ENCODE measurements around the gene PHKG2.

PHKG2 gene

DNA sequence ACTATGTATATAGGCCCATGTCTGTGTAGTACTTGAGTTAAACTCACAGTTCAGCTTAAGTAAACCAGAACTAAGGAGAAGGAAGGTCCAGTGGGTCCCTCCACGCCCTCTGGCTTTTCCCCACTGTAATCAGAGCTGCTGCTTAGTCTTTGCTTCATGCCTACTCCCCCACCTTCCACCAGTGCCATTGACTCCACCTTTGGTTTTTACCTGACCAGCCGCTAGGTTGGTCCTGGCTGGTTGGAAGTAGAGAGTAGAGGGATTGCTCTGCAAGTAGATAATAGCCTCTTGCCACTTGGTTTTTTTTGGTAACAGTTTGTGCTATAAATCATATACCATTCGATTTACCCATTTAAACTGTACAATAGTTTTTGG lies 22.8 kb upstream of the PHKG2 start:
- no peak for DNase-seq (ENCODE audit: low read depth in 2 of 2, low spot score in 1 of 2)

DNA sequence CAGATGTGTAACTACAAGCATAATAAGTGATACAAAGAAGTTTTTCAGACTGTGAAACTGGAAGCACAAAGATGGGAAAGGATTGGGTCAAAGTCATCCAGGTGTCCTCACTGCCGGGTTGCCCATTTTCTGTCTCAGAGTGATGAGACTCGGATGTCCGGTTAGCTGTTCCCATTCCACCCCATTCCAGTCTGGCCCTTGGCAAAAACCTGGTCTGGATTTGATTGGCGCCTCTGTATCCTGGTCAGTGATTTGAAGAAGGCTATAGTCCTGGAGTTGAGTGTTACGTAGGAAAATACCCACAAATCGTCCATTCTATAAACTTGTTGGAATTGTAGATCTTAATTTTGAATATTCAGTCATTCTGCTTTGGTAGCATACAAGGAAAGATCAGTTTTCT lies 19.9 kb upstream of the PHKG2 start:
- no peak for DNase-seq (ENCODE audit: low read depth in 2 of 2, low spot score in 1 of 2)

DNA sequence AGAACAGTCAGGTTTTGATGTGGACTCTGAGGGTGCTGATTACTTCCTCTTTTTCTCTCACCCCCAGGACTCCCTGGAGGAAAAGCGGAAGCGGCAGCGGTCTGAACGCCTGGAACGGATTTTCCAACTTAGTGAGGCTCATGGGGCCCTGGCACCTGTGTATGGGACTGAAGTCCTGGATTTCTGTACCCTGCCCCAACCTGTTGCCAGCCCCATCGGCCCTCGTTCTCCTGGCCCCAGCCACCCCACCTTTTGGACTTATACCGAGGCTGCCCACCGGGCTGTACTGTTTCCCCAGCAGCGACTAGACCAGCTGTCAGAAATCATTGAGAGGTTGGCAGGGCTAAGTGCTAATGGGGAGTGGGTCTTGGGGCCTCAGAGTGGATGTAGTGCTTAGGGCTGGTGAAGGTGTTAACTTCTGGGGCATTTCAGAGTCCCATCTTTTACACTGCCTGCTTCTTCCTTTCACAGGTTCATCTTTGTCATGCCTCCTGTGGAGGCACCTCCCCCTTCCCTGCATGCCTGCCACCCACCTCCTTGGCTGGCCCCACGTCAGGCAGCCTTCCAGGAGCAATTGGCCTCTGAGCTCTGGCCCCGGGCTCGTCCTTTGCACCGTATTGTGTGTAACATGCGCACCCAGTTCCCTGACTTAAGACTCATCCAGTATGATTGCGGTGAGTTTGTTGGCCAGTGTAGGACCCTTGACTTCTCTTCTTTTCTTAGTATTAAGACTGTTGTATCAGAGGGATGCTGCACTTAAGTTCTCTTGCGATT lies 19.1 kb upstream of the PHKG2 start:
- no peak for DNase-seq (ENCODE audit: low read depth in 2 of 2, low spot score in 1 of 2)

DNA sequence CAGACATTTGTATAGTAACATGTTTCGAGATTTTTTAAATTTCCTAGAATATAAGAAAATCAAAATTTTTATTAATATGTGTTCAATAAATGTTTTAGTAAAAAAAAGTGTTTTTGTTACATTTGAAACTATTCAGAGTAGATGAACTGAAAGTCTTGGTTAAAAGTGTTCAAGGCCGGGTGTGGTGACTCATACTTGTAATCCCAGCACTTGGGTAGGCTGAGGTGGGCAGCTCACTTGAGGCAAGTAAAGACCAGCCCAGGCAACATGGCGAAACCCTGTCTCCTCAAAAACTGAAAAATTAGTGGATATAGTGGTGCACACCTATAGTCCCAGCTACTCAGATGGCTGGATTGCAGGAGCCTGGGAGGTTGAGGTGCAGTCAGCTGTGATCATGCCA lies 16.8 kb upstream of the PHKG2 start:
- no peak for DNase-seq (ENCODE audit: low read depth in 2 of 2, low spot score in 1 of 2)

DNA sequence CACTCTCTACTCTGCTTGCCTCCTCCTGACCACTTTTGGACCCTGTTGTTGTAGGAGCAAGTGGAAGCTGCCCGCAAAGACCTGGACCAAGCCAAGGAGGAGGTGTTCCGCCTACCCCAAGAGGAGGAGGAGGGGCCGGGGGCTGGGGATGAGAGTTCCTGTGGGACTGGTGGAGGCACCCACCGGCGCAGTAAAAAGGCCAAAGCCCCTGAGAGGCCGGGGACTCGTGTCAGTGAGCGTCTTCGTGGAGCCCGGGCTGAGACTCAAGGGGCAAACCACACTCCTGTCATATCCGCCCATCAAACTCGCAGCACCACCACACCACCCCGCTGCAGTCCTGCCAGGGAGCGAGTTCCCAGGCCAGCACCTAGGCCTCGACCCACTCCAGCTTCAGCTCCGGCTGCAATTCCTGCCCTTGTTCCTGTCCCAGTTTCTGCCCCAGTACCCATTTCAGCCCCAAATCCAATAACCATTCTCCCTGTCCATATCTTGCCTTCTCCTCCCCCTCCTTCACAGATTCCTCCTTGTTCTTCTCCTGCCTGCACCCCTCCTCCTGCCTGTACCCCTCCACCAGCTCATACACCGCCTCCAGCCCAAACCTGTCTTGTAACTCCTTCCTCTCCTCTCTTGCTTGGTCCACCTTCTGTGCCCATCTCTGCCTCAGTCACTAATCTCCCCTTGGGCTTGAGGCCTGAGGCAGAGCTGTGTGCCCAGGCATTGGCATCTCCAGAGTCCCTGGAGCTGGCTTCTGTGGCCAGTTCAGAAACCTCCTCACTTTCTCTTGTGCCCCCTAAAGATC lies 11.0 kb upstream of the PHKG2 start:
- DNase-seq (ENCODE audit: low read depth in 2 of 2, low spot score in 1 of 2) = no peak

DNA sequence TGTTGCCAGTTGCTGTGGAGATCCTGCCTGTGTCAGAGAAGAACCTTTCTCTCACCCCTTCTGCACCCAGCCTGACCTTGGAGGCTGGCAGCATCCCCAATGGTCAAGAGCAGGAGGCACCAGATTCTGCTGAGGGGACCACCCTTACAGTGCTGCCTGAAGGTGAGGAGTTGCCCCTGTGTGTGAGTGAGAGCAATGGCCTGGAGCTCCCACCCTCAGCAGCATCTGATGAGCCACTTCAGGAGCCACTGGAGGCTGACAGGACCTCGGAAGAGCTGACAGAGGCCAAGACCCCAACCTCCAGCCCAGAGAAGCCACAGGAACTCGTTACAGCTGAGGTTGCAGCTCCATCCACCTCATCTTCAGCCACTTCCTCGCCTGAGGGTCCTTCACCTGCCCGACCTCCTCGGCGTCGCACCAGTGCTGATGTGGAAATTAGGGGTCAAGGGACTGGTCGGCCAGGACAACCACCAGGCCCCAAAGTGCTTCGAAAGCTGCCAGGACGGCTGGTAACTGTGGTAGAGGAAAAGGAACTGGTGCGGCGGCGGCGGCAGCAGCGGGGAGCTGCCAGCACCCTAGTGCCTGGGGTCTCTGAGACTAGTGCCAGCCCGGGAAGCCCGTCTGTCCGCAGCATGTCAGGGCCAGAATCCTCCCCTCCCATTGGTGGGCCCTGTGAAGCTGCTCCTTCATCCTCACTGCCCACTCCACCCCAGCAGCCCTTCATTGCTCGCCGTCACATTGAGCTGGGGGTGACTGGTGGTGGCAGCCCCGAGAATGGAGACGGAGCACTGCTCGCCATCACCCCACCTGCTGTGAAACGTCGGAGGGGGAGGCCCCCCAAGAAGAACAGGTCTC lies 10.2 kb upstream of the PHKG2 start:
- DNase-seq (ENCODE audit: low read depth in 2 of 2, low spot score in 1 of 2) = no peak

DNA sequence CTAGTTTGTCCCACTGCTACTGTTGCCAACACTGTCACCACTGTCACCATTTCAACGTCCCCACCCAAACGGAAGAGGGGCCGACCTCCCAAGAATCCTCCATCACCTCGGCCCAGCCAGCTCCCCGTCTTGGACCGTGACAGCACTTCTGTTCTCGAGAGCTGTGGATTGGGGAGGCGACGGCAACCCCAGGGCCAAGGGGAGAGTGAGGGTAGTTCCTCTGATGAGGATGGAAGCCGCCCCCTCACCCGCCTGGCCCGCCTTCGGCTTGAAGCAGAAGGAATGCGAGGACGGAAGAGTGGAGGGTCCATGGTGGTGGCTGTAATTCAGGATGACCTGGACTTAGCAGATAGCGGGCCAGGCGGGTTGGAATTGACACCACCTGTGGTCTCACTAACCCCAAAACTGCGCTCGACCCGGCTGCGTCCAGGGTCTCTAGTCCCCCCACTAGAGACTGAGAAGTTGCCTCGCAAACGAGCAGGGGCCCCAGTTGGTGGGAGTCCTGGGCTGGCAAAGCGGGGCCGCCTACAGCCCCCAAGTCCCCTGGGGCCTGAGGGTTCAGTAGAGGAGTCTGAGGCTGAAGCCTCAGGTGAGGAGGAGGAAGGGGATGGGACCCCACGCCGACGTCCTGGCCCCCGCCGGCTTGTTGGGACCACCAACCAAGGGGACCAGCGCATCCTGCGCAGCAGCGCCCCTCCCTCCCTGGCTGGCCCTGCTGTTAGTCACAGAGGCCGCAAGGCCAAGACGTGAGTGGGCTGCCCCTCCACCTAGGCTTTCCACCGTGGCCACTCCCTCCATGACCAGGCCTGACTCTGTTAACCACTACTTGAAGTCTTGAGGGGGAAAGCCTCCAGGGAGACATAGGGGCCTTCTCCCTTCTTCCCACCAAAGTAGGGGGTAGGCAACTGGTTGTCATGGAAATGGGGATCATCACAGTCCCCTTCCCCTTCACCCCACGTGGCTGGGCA lies 9.0 kb upstream of the PHKG2 start:
- no peak for DNase-seq (ENCODE audit: low read depth in 2 of 2, low spot score in 1 of 2)

DNA sequence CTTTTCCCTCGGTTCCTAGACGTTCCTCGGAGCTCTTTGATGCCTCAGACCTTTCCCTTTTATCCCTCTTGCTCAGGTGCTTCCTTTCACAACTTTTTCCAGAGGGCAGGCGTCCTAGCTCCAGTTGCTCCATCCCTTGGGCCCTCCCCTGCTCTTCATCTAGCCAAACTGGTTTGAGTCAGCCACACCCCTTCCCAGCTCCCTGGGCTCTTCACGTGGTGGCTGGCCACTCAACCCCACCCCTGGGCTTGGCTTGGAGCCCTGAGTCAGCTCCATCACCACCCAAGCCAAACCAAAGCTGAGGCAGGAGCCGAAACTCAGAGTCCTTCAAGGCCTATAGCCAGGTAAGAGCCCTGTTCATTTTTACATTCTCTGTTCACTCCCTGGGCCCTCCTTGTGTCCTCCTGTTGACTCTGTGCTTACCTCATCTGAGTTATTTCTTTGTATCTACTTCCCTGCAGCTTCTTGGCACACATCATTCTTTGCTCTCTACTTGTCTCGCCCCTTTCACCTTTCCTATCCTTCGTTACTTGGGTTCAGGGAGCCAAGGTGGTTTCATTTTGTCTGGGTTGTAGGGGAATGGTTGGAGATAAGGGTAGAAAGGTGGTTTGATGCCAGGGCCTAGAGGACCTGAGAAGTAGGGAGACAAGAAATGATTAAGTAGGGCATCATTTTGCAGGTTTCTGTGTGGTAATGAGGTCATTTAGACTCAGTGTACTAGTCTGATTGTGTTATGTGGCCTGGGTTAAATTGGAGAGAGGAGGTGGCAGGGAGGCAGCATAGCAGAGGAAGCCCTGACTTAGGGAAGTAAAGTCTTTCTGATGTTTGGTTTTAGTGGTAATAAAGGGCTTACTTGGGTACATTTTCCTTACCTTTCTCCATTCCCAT lies 7.6 kb upstream of the PHKG2 start:
- DNase-seq (ENCODE audit: low read depth in 2 of 2, low spot score in 1 of 2) = no peak

DNA sequence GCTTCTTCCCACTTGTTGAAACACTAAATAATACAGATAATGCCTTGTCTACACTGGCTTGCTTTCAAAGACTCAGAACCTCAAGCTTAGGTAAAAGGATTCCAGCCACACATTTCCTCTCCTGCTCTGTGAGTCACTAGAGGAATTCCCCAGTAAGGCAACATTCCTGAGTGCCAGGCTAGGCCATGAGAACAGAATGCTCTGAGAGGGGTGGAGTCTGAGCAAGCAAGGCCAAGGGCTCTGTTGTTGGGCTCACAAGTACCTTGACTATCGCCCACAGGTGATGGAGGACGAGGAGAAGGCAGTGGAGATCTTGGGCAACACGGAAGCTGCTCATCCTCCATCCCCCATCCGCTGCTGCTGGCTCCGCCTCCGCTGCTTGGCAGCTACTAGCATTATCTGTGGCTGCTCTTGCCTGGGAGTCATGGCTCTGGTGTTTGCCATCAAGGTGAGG lies 6.7 kb upstream of the PHKG2 start:
- no peak for DNase-seq (ENCODE audit: low read depth in 2 of 2, low spot score in 1 of 2)

DNA sequence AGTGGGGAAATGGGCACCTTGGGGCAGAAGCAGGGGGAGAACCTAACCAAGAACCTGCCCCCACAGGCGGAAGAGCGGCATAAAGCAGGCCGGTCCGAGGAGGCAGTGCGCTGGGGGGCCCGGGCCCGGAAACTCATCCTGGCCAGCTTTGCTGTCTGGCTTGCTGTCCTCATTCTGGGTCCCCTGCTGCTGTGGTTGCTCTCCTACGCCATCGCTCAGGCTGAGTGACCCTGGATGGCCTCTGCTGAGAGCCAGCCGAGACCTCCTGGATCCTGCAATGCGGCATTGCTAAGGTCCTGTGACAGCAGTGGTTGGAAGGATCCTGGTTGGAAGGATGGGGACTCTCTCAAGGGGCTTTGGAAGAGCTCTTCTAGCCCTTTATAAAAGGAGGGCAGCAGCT lies 4.5 kb upstream of the PHKG2 start:
- DNase-seq (ENCODE audit: low read depth in 2 of 2, low spot score in 1 of 2) = no peak

DNA sequence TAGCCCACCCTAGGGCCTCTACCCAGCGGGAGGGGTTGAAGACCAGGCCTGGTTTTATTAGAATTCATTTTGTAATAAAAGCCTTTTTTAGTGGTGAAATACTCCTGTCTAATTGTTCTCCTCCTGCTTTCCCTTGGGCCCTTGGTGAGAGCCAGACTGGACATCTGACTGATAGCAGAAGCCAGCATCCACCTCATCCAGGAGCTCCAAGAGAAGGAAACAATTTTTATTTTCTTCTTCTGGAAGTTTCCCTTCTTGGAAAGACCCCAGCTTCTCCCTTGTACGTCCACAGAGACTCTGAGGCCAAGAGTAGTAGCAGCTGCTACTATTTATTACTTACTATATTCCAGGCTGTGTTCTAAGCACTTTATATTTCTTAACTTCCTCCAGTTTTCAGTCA lies 4.0 kb upstream of the PHKG2 start:
- DNase-seq (ENCODE audit: low read depth in 2 of 2, low spot score in 1 of 2) = no peak

DNA sequence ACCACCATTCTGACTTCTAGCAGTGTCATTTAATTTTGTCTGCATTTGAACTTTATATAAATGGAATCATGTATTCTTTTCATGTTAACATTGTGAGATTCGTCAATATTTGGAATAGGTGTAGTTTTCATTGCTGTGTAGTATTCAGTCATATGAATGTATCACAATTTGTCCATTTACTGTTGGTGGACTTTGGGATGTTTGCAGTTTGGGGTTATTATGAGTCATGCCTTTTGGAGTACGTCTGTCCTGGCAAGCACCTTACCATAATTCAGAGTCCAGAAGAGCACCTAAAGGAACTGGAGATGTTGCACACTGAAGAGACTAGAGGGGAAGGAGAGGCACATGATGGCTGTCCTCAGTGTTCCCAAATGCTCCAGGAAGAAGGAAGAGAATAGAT lies 3.1 kb upstream of the PHKG2 start:
- DNase-seq (ENCODE audit: low read depth in 2 of 2, low spot score in 1 of 2) = no peak

DNA sequence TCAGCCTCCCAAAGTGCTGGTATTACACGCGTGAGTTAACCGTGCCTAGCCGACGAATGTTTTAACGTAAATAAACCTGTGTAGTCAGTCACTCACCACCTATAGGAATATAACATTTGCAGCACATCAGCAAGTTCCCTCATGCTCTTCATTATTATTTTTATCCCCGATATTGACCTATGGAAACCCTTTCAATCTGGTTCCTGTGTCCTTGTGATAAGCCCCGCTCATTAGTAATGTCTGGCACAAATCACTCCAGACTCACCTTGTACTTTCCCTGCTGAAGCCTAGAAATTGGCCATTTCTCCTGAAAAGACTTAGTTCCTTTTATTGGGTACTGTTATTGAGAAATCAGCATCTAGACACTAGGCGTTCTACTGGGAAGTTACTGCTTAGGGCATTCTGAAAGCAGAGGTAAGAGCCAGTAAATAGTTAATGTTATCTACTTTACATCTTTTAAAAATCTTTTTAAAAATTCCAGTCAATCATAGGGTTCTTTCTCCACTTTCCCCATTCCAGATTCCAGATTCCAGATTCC lies 1.5 kb upstream of the PHKG2 start:
- DNase-seq (ENCODE audit: low read depth in 2 of 2, low spot score in 1 of 2) = no peak

DNA sequence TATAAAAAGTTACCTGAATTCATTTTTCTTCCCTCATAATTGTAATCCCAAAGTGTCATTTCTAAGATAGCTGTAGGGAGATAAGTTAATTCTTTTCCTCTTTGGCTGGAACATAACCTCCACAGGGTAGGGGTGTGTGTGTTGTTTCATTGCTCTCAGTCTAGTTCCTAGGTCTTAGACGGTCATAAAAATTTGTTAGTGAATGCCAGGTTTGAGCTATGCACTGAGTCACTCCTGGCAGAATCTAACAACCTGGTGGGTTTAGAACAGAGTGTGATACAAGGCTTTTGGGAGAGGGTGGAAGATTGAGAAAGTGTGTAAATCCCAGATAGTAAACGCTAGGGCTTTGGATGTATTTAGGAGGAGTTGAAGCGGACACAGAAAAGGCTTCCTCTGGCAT lies 894 bp upstream of the PHKG2 start:
- DNase-seq (ENCODE audit: low read depth in 2 of 2, low spot score in 1 of 2) = no peak

DNA sequence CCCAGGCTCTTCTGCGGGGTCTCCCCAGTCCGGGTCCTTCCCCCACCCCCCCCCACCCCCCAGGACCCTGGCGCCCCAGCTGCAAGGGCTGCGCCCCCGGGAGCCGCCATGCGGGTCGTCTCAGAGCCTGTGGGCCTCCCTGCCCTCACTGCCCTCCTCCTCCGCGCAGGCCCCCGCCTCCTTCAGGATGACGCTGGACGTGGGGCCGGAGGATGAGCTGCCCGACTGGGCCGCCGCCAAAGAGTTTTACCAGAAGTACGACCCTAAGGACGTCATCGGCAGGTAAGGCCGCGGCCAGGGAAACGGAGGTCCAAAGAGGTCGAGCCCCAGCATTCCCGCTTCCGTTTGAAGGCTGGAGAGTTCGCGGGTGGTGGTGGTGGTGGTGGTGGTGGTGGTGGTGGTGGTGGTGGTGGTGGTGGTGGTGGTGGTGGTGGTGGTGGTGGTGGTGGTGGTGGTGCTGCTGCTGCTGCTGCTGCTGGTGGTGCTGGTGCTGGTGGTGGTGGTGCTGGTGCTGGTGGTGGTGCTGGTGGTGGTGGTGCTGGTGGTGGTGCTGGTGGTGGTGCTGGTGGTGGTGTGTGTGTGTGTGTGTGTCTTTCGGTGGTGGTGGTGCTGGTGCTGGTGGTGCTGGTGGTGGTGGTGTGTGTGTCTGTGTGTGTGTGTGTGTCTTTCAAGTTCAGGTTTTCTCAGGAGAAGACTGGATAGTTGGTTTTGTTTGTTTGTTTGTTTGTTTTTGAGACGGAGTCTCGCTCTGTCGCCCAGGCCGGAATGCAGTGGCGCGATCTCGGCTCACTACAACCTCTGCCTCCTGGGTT lies 615 bp downstream of the PHKG2 start:
- DNase-seq (ENCODE audit: low read depth in 2 of 2, low spot score in 1 of 2) = no peak

DNA sequence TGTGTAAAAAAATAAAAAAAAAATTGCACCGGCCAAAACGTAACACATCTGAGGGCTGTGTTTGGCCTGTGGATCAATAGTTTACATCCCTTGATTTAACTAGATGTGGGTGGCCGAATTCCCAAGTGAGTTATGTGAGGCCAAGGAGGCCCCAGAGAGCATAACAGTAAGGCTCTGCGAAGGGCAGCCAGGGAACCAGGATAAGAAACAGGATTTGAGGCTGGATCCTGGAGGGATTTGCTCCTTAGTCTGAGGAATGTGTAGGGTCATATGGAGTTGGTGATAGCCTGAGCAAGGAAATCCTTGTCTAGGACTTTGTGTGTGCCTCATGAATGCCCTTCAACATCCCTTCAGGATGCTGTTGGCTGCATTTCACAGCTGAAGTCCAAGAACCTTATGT lies 2.0 kb downstream of the PHKG2 start:
- DNase-seq (ENCODE audit: low read depth in 2 of 2, low spot score in 1 of 2) = no peak

DNA sequence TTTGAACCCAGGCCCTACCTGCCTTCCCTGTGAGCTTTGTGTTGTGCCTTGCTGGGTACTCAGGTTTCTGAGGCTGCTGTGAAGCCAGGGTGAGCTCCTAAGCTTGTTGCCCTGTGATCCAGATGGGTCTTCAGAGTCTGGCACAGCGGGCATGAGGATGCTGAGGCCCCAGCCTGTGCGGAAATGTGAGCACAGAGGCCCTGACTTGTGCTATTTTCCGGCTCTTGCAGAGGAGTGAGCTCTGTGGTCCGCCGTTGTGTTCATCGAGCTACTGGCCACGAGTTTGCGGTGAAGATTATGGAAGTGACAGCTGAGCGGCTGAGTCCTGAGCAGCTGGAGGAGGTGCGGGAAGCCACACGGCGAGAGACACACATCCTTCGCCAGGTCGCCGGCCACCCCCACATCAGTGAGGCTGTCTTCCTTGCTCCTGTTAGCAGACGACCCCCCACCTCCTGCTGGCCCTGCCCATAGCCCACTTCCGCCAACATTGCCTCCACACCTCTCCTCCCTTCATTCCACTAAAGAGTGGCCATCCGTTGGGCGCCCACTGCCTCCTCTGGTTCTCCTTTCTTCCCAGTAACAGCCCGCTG lies 2.7 kb downstream of the PHKG2 start:
- no peak for DNase-seq (ENCODE audit: low read depth in 2 of 2, low spot score in 1 of 2)

DNA sequence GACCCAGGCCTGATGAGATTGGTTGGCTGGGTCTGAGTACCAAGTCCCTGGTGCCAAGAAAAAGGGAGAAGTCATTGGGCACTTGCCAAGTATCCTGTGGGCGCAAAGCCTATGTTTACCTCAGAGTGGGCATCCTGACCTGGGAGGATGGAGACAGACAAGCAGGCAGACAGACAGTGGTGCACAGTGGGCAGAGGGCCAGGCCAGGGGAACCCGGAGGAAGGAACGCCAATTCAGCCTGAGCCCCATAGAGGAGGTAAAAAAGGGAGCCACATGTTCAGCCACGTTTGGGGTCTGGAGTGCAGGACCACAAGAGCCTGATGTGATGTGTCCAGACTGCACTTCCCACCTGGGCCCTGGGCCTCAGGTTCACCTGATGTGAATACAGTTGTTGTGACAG lies 5.4 kb downstream of the PHKG2 start:
- no peak for DNase-seq (ENCODE audit: low read depth in 2 of 2, low spot score in 1 of 2)

Data from stimulated activated CD8-positive, alpha-beta memory T cell treated with anti-CD3 and anti-CD28 coated beads, Interleukin-4, amount 100 ng/mL, for 4 hours (primary cell).